DMS53 treated with DMSO at 0.1 percent for 48 hours (cell line): ENCODE data around the gene ATAD3A.
"Not testable (repeated sequence)": the region's sequence is repeated elsewhere in the genome, so short reads cannot be mapped to it uniquely, and the experiment has no call there.

Experiments used
- DNase-seq: peaks from one replicate; lab custom pipeline; 2025; ENCODE audit not compliant: unreplicated experiment; lab: John Stamatoyannopoulos, UW

Gene ATAD3A

GRCh38 chr1:1521331-1521730 is 9.4 kb downstream of the ATAD3A start:
- DNase-seq = no peak

GRCh38 chr1:1522536-1522935 is 10.6 kb downstream of the ATAD3A start:
- DNase-seq = not testable (repeated sequence)

- DNase-seq = not testable (repeated sequence)
Measured at GRCh38 chr1:1523226-1523625, 11.3 kb downstream of the ATAD3A start.

- DNase-seq = not testable (repeated sequence)
Measured at GRCh38 chr1:1523651-1524050, 11.7 kb downstream of the ATAD3A start.

GRCh38 chr1:1524750-1525383 is 12.9 kb downstream of the ATAD3A start:
- not testable (repeated sequence) for DNase-seq

GRCh38 chr1:1526476-1526875 is 14.5 kb downstream of the ATAD3A start:
- not testable (repeated sequence) for DNase-seq

GRCh38 chr1:1527092-1527816 is 15.3 kb downstream of the ATAD3A start:
- no peak for DNase-seq

- DNase-seq = no peak
Measured at GRCh38 chr1:1528301-1529267, 16.6 kb downstream of the ATAD3A start.

GRCh38 chr1:1529321-1529720 is 17.4 kb downstream of the ATAD3A start:
- DNase-seq = no peak

GRCh38 chr1:1529936-1530335 is 18.0 kb downstream of the ATAD3A start:
- DNase-seq = no peak

GRCh38 chr1:1531947-1532346 is 20.0 kb downstream of the ATAD3A start:
- DNase-seq = no peak

- not testable (repeated sequence) for DNase-seq
Measured at GRCh38 chr1:1533176-1533893, 21.4 kb downstream of the ATAD3A start.

GRCh38 chr1:1533894-1534291 is 21.9 kb downstream of the ATAD3A start:
- DNase-seq = not testable (repeated sequence)

GRCh38 chr1:1534401-1535154 is 22.6 kb downstream of the ATAD3A start:
- no peak for DNase-seq

- DNase-seq = no peak
Measured at GRCh38 chr1:1535201-1536018, 23.4 kb downstream of the ATAD3A start.

- no peak for DNase-seq
Measured at GRCh38 chr1:1536019-1536937, 24.3 kb downstream of the ATAD3A start.

- no peak for DNase-seq
Measured at GRCh38 chr1:1536938-1537546, 25.1 kb downstream of the ATAD3A start.
